Measurements from ENCODE around the gene TPSB2.

DNA sequence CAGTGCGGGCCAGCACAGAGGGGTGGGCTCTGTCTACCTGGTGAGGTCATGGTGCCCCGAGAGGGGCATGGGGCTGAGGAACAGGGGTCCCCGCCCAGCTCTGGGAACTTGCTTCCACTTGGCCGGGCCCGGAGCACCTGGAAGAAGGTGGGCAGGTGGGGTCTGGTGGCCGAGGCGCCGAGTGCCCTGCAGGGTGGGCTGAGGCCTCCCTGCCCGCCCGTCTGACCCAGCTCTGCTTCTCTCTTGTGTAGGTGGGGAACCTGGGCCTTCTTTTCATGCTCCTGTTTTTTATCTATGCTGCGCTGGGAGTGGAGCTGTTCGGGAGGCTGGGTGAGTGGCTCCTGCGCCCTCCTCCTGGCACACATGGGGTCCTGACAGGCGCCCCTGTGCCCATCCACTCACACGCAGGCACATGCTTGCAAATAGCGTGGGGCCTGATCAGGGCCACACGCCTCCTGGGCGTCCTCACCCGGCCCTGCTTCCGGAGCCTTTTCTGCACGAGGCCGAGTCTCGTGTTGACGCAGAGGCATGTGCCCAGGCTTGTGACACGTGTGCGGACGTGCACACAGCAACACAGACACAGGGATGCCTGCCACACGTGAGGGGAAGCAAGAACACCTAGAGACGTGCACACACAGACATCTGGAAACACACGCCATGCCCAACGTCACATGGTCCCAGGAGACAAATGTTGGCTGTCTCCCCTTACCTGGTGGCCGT lies 13.1 kb downstream of the TPSB2 start:
- TF ChIP-seq, protein P1, sequence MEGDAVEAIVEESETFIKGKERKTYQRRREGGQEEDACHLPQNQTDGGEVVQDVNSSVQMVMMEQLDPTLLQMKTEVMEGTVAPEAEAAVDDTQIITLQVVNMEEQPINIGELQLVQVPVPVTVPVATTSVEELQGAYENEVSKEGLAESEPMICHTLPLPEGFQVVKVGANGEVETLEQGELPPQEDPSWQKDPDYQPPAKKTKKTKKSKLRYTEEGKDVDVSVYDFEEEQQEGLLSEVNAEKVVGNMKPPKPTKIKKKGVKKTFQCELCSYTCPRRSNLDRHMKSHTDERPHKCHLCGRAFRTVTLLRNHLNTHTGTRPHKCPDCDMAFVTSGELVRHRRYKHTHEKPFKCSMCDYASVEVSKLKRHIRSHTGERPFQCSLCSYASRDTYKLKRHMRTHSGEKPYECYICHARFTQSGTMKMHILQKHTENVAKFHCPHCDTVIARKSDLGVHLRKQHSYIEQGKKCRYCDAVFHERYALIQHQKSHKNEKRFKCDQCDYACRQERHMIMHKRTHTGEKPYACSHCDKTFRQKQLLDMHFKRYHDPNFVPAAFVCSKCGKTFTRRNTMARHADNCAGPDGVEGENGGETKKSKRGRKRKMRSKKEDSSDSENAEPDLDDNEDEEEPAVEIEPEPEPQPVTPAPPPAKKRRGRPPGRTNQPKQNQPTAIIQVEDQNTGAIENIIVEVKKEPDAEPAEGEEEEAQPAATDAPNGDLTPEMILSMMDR (IDR thresholded peaks at IDR 0.05) = no peak
- no peak for TF ChIP-seq POLR2A (IDR thresholded peaks at IDR 0.05)
